IMR-90 (cell line): ENCODE data around the gene NOS1. TPM values are rescaled to one million over a fixed set of nuclear protein-coding genes. Genes with fewer than 3 reads are reported as not detected.

Experiments used
- ATAC-seq: fragments of 200-7000 bp; cut with Tn5 transposase; 2 replicates; pipeline ENCODE4 v1.9.1; 2020; ENCODE audit warnings: low read depth, mild to moderate bottlenecking, moderate library complexity
- BruUV-seq: library from RNA; stranded (reverse); fragments of 400-500 nt; replicated peaks from 2 replicates; lab custom pipeline; 2021; lab: Mats Ljungman, UMichigan
- CTCF ChIA-PET: fragments of 300-600 bp; formaldehyde crosslinking; extraction: SDS; loops from one replicate; lab custom pipeline; 2021; ENCODE audit warnings: antibody characterized with exemption; lab: Yijun Ruan, JAX
- POLR2A ChIA-PET: fragments of 300-600 bp; sonication (Branson Sonifier 250); formaldehyde crosslinking; loops from one replicate; lab custom pipeline; 2022; ENCODE audit warnings: antibody characterized with exemption; ENCODE audit not compliant: unreplicated experiment; lab: Charles Lee
- DNase-seq: peaks from one replicate; pipeline ENCODE4 v3.0.0; 2013
- H2AFZ ChIP-seq: replicated peaks from 2 replicates; pipeline ENCODE3; 2013; ENCODE audit warnings: low read length, mild to moderate bottlenecking; ENCODE audit not compliant: poor library complexity
- H2AK5ac ChIP-seq: 2 replicates; pipeline ENCODE4 v1.6.1; 2013; ENCODE audit warnings: low read depth, low read length, inconsistent platforms
- H2AK9ac ChIP-seq: replicated peaks from 2 replicates; pipeline ENCODE3; 2013; ENCODE audit warnings: mild to moderate bottlenecking, low read depth, low read length, moderate library complexity; ENCODE audit not compliant: poor library complexity
- H2BK120ac ChIP-seq: 2 replicates; pipeline ENCODE4 v1.6.1; 2013; ENCODE audit warnings: low read depth, low read length, inconsistent platforms
- H2BK15ac ChIP-seq: 3 replicates; pipeline ENCODE4 v1.6.1; 2013; ENCODE audit warnings: low read depth, low read length, inconsistent platforms
- H2BK20ac ChIP-seq: 2 replicates; pipeline ENCODE4 v1.6.1; 2013; ENCODE audit warnings: low read depth, mild to moderate bottlenecking, inconsistent platforms, low read length, moderate library complexity
- H2BK5ac ChIP-seq: 2 replicates; pipeline ENCODE4 v1.6.1; 2013; ENCODE audit warnings: mild to moderate bottlenecking, low read depth, low read length, inconsistent platforms; ENCODE audit not compliant: poor library complexity, severe bottlenecking
- H3K14ac ChIP-seq: replicated peaks from 2 replicates; pipeline ENCODE4 v1.6.1; 2013; ENCODE audit warnings: low read depth, low read length, inconsistent platforms
- H3K18ac ChIP-seq: 2 replicates; pipeline ENCODE4 v1.6.1; 2013; ENCODE audit warnings: low read depth, low read length, control low read depth
- H3K23ac ChIP-seq: 2 replicates; pipeline ENCODE4 v1.6.1; 2013; ENCODE audit warnings: low read depth, low read length, inconsistent platforms
- H3K27ac ChIP-seq: 2 replicates; pipeline ENCODE4 v1.5.1; 2013; ENCODE audit warnings: mild to moderate bottlenecking, control low read depth, low read length; ENCODE audit not compliant: insufficient read depth
- H3K27me3 ChIP-seq: 2 replicates; pipeline ENCODE4 v1.6.1; 2013; ENCODE audit warnings: low read length; ENCODE audit not compliant: control insufficient read depth, insufficient read depth
- H3K36me3 ChIP-seq: 2 replicates; pipeline ENCODE4 v1.6.1; 2013; ENCODE audit warnings: low read length, mixed read lengths; ENCODE audit not compliant: control insufficient read depth, insufficient read depth
- H3K4ac ChIP-seq: 2 replicates; pipeline ENCODE4 v1.6.1; 2013; ENCODE audit warnings: low read depth, low read length, inconsistent platforms
- H3K4me1 ChIP-seq: 2 replicates; pipeline ENCODE4 v1.6.1; 2013; ENCODE audit warnings: low read length, mixed read lengths; ENCODE audit not compliant: control insufficient read depth, insufficient read depth
- H3K4me2 ChIP-seq: 2 replicates; pipeline ENCODE4 v1.6.1; 2013; ENCODE audit warnings: low read depth, mild to moderate bottlenecking, control low read depth, low read length, moderate library complexity
- H3K4me3 ChIP-seq: 2 replicates; pipeline ENCODE4 v1.5.1; 2013; ENCODE audit warnings: low read depth, mild to moderate bottlenecking, control low read depth, low read length, moderate library complexity; ENCODE audit not compliant: insufficient read depth
- H3K56ac ChIP-seq: 2 replicates; pipeline ENCODE4 v1.6.1; 2013; ENCODE audit warnings: low read length, inconsistent platforms; ENCODE audit not compliant: insufficient read depth; ENCODE audit errors: extremely low read depth
- H3K79me1 ChIP-seq, 2 experiments: 2 replicates each; pipeline ENCODE4 v1.6.1; 2013; ENCODE audit warnings: low read length in 2 of 2, inconsistent platforms in 1 of 2, low read depth in 1 of 2
- H3K9ac ChIP-seq: 2 replicates; pipeline ENCODE4 v1.6.1; 2013; ENCODE audit warnings: low read depth, low read length, control low read depth
- H3K9me1 ChIP-seq: 2 replicates; pipeline ENCODE4 v1.6.1; 2013; ENCODE audit warnings: low read length, inconsistent platforms; ENCODE audit not compliant: insufficient read depth
- H3K9me3 ChIP-seq: 2 replicates; pipeline ENCODE4 v1.6.1; 2013; ENCODE audit warnings: low read length; ENCODE audit not compliant: control insufficient read depth, insufficient read depth
- H4K20me1 ChIP-seq: 2 replicates; pipeline ENCODE4 v1.6.1; 2013; ENCODE audit warnings: low read length, inconsistent platforms; ENCODE audit not compliant: insufficient read depth
- H4K5ac ChIP-seq: 2 replicates; pipeline ENCODE4 v1.6.1; 2013; ENCODE audit warnings: mild to moderate bottlenecking, low read depth, low read length, control low read depth
- H4K8ac ChIP-seq, 2 experiments: 2 replicates each; pipeline ENCODE4 v1.6.1; 2013; ENCODE audit warnings: low read depth in 2 of 2, low read length in 2 of 2, control low read depth in 1 of 2, inconsistent platforms in 1 of 2
- H4K91ac ChIP-seq: 2 replicates; pipeline ENCODE4 v1.6.1; 2013; ENCODE audit warnings: low read depth, low read length, inconsistent platforms; ENCODE audit not compliant: insufficient read depth
- BHLHE40 ChIP-seq: fragments of 150-350 bp; IDR thresholded peaks from 2 replicates; pipeline ENCODE4 v1.6.1; 2016; ENCODE audit warnings: mild to moderate bottlenecking, low read depth, low read length
- CEBPB ChIP-seq: IDR thresholded peaks from 2 replicates; pipeline ENCODE4 v1.6.1; 2012; ENCODE audit warnings: low read depth, low read length, improper control_type of control experiment
- CHD1 ChIP-seq: IDR thresholded peaks from 2 replicates; pipeline ENCODE4 v1.6.1; 2012; ENCODE audit warnings: low read depth, low read length, improper control_type of control experiment
- CTCF ChIP-seq: conservative IDR thresholded peaks from 2 replicates; pipeline ENCODE4 v1.5.1; 2012; ENCODE audit warnings: mild to moderate bottlenecking, low read depth, low read length, improper control_type of control experiment
- ELK1 ChIP-seq: fragments of 150-350 bp; IDR thresholded peaks from 2 replicates; pipeline ENCODE4 v1.6.1; 2016; ENCODE audit warnings: low read depth, mild to moderate bottlenecking, low read length, moderate library complexity, borderline replicate concordance
- FOS ChIP-seq: fragments of 150-350 bp; IDR thresholded peaks from 2 replicates; pipeline ENCODE4 v1.6.1; 2016; ENCODE audit warnings: low read depth, low read length
- MAFK ChIP-seq: IDR thresholded peaks from 2 replicates; pipeline ENCODE4 v1.6.1; 2012; ENCODE audit warnings: low read depth, low read length, improper control_type of control experiment
- MAZ ChIP-seq: IDR thresholded peaks from 2 replicates; pipeline ENCODE4 v1.6.1; 2012; ENCODE audit warnings: low read depth, mild to moderate bottlenecking, low read length, improper control_type of control experiment, moderate library complexity, borderline replicate concordance
- MXI1 ChIP-seq: IDR thresholded peaks from 2 replicates; pipeline ENCODE4 v1.6.1; 2012; ENCODE audit warnings: low read depth, mild to moderate bottlenecking, low read length, moderate library complexity, borderline replicate concordance
- NFE2L2 ChIP-seq: fragments of 150-350 bp; IDR thresholded peaks from 2 replicates; pipeline ENCODE4 v1.6.1; 2016; ENCODE audit warnings: low read depth, mild to moderate bottlenecking, low read length
- POLR2A ChIP-seq: IDR thresholded peaks from 2 replicates; pipeline ENCODE4 v1.6.1; 2012; ENCODE audit warnings: mild to moderate bottlenecking, low read depth, low read length
- RAD21 ChIP-seq: IDR thresholded peaks from 2 replicates; pipeline ENCODE4 v1.6.1; 2012; ENCODE audit warnings: low read length, improper control_type of control experiment
- RCOR1 ChIP-seq: IDR thresholded peaks from 2 replicates; pipeline ENCODE4 v1.6.1; 2012; ENCODE audit warnings: mild to moderate bottlenecking, low read length, improper control_type of control experiment; ENCODE audit not compliant: insufficient replicate concordance
- RFX5 ChIP-seq: IDR thresholded peaks from 2 replicates; pipeline ENCODE4 v1.8.0; 2012; ENCODE audit warnings: low read depth, mild to moderate bottlenecking, low read length, moderate library complexity
- SMC3 ChIP-seq: fragments of 150-350 bp; IDR thresholded peaks from 2 replicates; pipeline ENCODE4 v1.6.1; 2016; ENCODE audit warnings: low read depth, mild to moderate bottlenecking, antibody characterized with exemption, low read length, moderate library complexity
- USF2 ChIP-seq: fragments of 150-350 bp; IDR thresholded peaks from 2 replicates; pipeline ENCODE4 v1.6.1; 2017; ENCODE audit warnings: mild to moderate bottlenecking, antibody characterized with exemption, low read length, low read depth
- WGBS, 2 experiments: methylation state at CpG; one replicate each; pipeline versions ENCODE4 v1.1.5 to v1.1.7; 2013; ENCODE audit warnings: missing lambda C conversion rate in 2 of 2; ENCODE audit not compliant: insufficient read length in 1 of 2; ENCODE audit errors: extremely low coverage in 2 of 2; 5-methylcytosine and 5-hydroxymethylcytosine counted together
- dilution Hi-C: fragments of 300-500 bp; cut with HindIII; formaldehyde crosslinking; loops from one replicate; pipeline ENCODE4 v1.14.3; 2018; ENCODE audit warnings: low sequenced_read_pairs; ENCODE audit not compliant: unreplicated experiment
- in situ Hi-C: fragments of 300-500 bp; cut with MboI; formaldehyde crosslinking; loops from 3 replicates; pipeline ENCODE4 v1.14.3; 2019; ENCODE audit warnings: low sequenced_read_pairs, inconsistent platforms, mixed read lengths
- intact Hi-C: fragments of 100-400 bp; cut with micrococcal nuclease; formaldehyde crosslinking; loops from 2 replicates; pipeline ENCODE4 v1.10.0; 2022
- polyA plus RNA-seq, 3 experiments: library from polyadenylated mRNA; depleted of rRNA; stranded (reverse); fragments of >200 nt; gene quantifications; 2 replicates each; pipeline ENCODE4 v1.2.3, GENCODE V29; 2012; ENCODE audit warnings: low replicate concordance in 1 of 3
- total RNA-seq: library from RNA; depleted of rRNA; stranded (reverse); fragments of >200 nt; gene quantifications from 2 replicates; pipeline ENCODE4 v1.2.3, GENCODE V29; 2012

Gene NOS1
- total and polyA plus RNA-seq, 2 of the 4 experiments (the other 2 are of a cell fraction), result 0.09 TPM; not detected in 1

GRCh38 chr12:117165342-117165741 lies 196.1 kb downstream of the NOS1 start:
- Histone ChIP-seq H3K79me1 (peaks cover 0 to 3% of the 10 kb centered on the region in 2 experiments; a peak in 1 of 4 replicates), H3K56ac (no peak overlapping the region), H4K8ac (no peak overlapping the region), H3K14ac (no peak overlapping the region), H3K18ac (no peak overlapping the region), H3K4ac (no peak overlapping the region), H2BK120ac (no peak overlapping the region), H3K23ac (no peak overlapping the region), H2BK20ac (no peak overlapping the region), H3K4me2 (no peak overlapping the region), H3K4me3 (no peak overlapping the region), H3K27ac (no peak overlapping the region), H3K9me3 (no peaks in the 10 kb centered on the region), H2AFZ (no peak overlapping the region), H2BK15ac (no peak overlapping the region), H3K36me3 (peaks cover 57% of the 10 kb centered on the region), H2AK5ac (no peak overlapping the region), H3K9me1 (peaks cover 2% of the 10 kb centered on the region; the same call in 1 of the 2 replicates), H2BK5ac (no peak overlapping the region), H3K4me1 (no peaks in the 10 kb centered on the region), H3K9ac (no peak overlapping the region), H4K20me1 (no peaks in the 10 kb centered on the region), H4K91ac (no peak overlapping the region), H3K27me3 (no peaks in the 10 kb centered on the region), H4K5ac (no peak overlapping the region), H2AK9ac (no peak overlapping the region)
- TF ChIP-seq NFE2L2 (no peak), POLR2A (no peak), CTCF (no peak), USF2 (no peak), SMC3 (no peak), BHLHE40 (no peak), RFX5 (no peak), RCOR1 (no peak), MXI1 (no peak), CEBPB (no peak), CHD1 (no peak), RAD21 (no peak), MAZ (no peak), ELK1 (no peak), MAFK (no peak), FOS (no peak)
- intact Hi-C loops, result no loop called here
- WGBS, 2 experiments, result 100% methylated on average over 1 of the region's 5 CpGs; no CpG with 5 or more reads in 1 of the 2 experiments
- no peak for ATAC-seq
- no TSS peak for BruUV-seq
- dilution Hi-C loops, result no loop called here
- in situ Hi-C loops, result no loop called here
- CTCF ChIA-PET, result interaction anchor here (0.7 kb wide), 1 partner anchor 10 kb away, joined by 3 read pairs; no protein-coding TSS in a partner anchor
- no peak for DNase-seq
- POLR2A ChIA-PET, result no interaction called here
